HG03378 (cell line): ENCODE data around the gene DNAJC4.

Experiments
- ATAC-seq: cut with Tn5 transposase; IDR thresholded peaks from one replicate; pipeline ENCODE4 v1.9.1; 2021; ENCODE audit warnings: mild to moderate bottlenecking, moderate library complexity; ENCODE audit not compliant: unreplicated experiment

Gene DNAJC4

GRCh38 chr11:64208086-64208795 is 22.1 kb upstream of the DNAJC4 start:
- ATAC-seq = no peak

GRCh38 chr11:64208796-64209562 is 21.4 kb upstream of the DNAJC4 start:
- no peak for ATAC-seq

GRCh38 chr11:64209563-64209843 is 20.8 kb upstream of the DNAJC4 start:
- no peak for ATAC-seq

GRCh38 chr11:64210301-64211020 is 19.9 kb upstream of the DNAJC4 start:
- ATAC-seq = no peak

GRCh38 chr11:64211181-64211872 is 19.0 kb upstream of the DNAJC4 start:
- no peak for ATAC-seq

- no peak for ATAC-seq
Measured at GRCh38 chr11:64216879-64217278, 13.5 kb upstream of the DNAJC4 start.

GRCh38 chr11:64218628-64219353 is 11.6 kb upstream of the DNAJC4 start:
- ATAC-seq = no peak

- ATAC-seq = no peak
Measured at GRCh38 chr11:64219354-64219684, 11.0 kb upstream of the DNAJC4 start.

- ATAC-seq = no peak
Measured at GRCh38 chr11:64219755-64220154, 10.6 kb upstream of the DNAJC4 start.

- ATAC-seq = no peak
Measured at GRCh38 chr11:64220271-64220670, 10.1 kb upstream of the DNAJC4 start.

GRCh38 chr11:64220798-64221197 is 9.6 kb upstream of the DNAJC4 start:
- ATAC-seq = no peak

- ATAC-seq = no peak
Measured at GRCh38 chr11:64222651-64223000, 7.7 kb upstream of the DNAJC4 start.

GRCh38 chr11:64223001-64223651 is 7.2 kb upstream of the DNAJC4 start:
- ATAC-seq = no peak

- ATAC-seq = no peak
Measured at GRCh38 chr11:64224151-64224890, 6.0 kb upstream of the DNAJC4 start.

GRCh38 chr11:64224891-64225607 is 5.3 kb upstream of the DNAJC4 start:
- no peak for ATAC-seq

- no peak for ATAC-seq
Measured at GRCh38 chr11:64225608-64226506, 4.5 kb upstream of the DNAJC4 start, which contains the start of the genes NUDT22 and TRPT1. Gene NUDT22, plus strand, starts transcription at chr11:64226274. Its CDS starts 379 bp downstream, at chr11:64226653. Gene TRPT1, minus strand, starts transcription at chr11:64226186. Its CDS starts 326 bp downstream, at chr11:64225860.

- no peak for ATAC-seq
Measured at GRCh38 chr11:64226507-64227051, 3.8 kb upstream of the DNAJC4 start.
